CD8-positive, alpha-beta memory T cell (primary cell): ENCODE measurements around the gene CA5A. TPM values are rescaled to one million over a fixed set of nuclear protein-coding genes. Genes with fewer than 3 reads are reported as not detected.
A peak's percentile ranks its signal among the peaks of the same experiment; 100 is the strongest.

ENCODE experiments used
- CTCF ChIA-PET: fragments of 350-600 bp; sonication (Branson Sonifier 250); formaldehyde crosslinking; loops from one replicate; lab custom pipeline; 2021; ENCODE audit warnings: antibody characterized with exemption; lab: Charles Lee
- POLR2A ChIA-PET: fragments of 350-600 bp; sonication (Branson Sonifier 250); formaldehyde crosslinking; loops from one replicate; lab custom pipeline; 2021; ENCODE audit warnings: antibody characterized with exemption; lab: Charles Lee
- DNase-seq, 5 donors: peaks; one replicate each; pipeline versions ENCODE4 v3.0.0 to v3.0.0-alpha.2; 2020 to 2022; ENCODE audit warnings: mixed read lengths in 1 of 5
- H3K27ac ChIP-seq: one replicate; pipeline ENCODE4 v1.7.0; 2013; ENCODE audit warnings: low read depth, mild to moderate bottlenecking, low read length, moderate library complexity
- H3K27me3 ChIP-seq: 2 replicates; pipeline ENCODE4 v1.7.0; 2013; ENCODE audit warnings: low read length, mild to moderate bottlenecking; ENCODE audit not compliant: insufficient read depth, poor library complexity, severe bottlenecking
- H3K36me3 ChIP-seq: 2 replicates; pipeline ENCODE4 v1.7.0; 2013; ENCODE audit warnings: mild to moderate bottlenecking, low read length, moderate library complexity; ENCODE audit not compliant: insufficient read depth
- H3K4me1 ChIP-seq: 2 replicates; pipeline ENCODE4 v1.7.0; 2013; ENCODE audit warnings: mild to moderate bottlenecking, low read length, moderate library complexity; ENCODE audit not compliant: insufficient read depth
- H3K4me3 ChIP-seq: 2 replicates; pipeline ENCODE4 v1.7.0; 2013; ENCODE audit warnings: mild to moderate bottlenecking, low read length
- H3K9me3 ChIP-seq: 2 replicates; pipeline ENCODE4 v1.7.0; 2013; ENCODE audit warnings: mild to moderate bottlenecking, low read length
- H3K27ac Mint-ChIP-seq, 8 donors: one replicate each; pipeline ENCODE4 v1.8.0; 2020 to 2021; ENCODE audit warnings: mixed read lengths in 8 of 8, mild to moderate bottlenecking in 6 of 8, inconsistent platforms in 3 of 8, moderate library complexity in 3 of 8
- H3K27me3 Mint-ChIP-seq, 2 donors: one replicate each; pipeline ENCODE4 v1.8.0; 2020 to 2021; ENCODE audit warnings: mixed read lengths in 2 of 2, mild to moderate bottlenecking in 1 of 2, moderate library complexity in 1 of 2
- H3K36me3 Mint-ChIP-seq, 3 donors: one replicate each; pipeline ENCODE4 v1.8.0; 2020 to 2021; ENCODE audit warnings: mixed read lengths in 3 of 3, inconsistent platforms in 1 of 3, mild to moderate bottlenecking in 1 of 3
- H3K4me1 Mint-ChIP-seq, 3 donors: one replicate each; pipeline ENCODE4 v1.8.0; 2020 to 2021; ENCODE audit warnings: mixed read lengths in 3 of 3, inconsistent platforms in 1 of 3, mild to moderate bottlenecking in 1 of 3
- H3K4me3 Mint-ChIP-seq, 7 donors: one replicate each; pipeline ENCODE4 v1.8.0; 2020 to 2021; ENCODE audit warnings: mixed read lengths in 7 of 7, mild to moderate bottlenecking in 6 of 7, moderate library complexity in 4 of 7, inconsistent platforms in 2 of 7
- H3K9me3 Mint-ChIP-seq, 5 donors: one replicate each; pipeline ENCODE4 v1.8.0; 2020 to 2022; ENCODE audit warnings: mixed read lengths in 5 of 5, mild to moderate bottlenecking in 3 of 5, moderate library complexity in 2 of 5, inconsistent platforms in 1 of 5
- polyA plus RNA-seq: library from polyadenylated mRNA; unstranded; fragments of 300-500 nt; fragmentation: Illumina TruSeq; gene quantifications from one replicate; pipeline ENCODE4 v1.2.3, GENCODE V29; 2021
- total RNA-seq, 2 experiments: library from RNA; stranded (reverse); gene quantifications; one replicate each; pipeline ENCODE4 v1.2.3, GENCODE V29; 2021

Gene CA5A
- total and polyA plus RNA-seq, 3 experiments from 2014 or later = not detected

DNA sequence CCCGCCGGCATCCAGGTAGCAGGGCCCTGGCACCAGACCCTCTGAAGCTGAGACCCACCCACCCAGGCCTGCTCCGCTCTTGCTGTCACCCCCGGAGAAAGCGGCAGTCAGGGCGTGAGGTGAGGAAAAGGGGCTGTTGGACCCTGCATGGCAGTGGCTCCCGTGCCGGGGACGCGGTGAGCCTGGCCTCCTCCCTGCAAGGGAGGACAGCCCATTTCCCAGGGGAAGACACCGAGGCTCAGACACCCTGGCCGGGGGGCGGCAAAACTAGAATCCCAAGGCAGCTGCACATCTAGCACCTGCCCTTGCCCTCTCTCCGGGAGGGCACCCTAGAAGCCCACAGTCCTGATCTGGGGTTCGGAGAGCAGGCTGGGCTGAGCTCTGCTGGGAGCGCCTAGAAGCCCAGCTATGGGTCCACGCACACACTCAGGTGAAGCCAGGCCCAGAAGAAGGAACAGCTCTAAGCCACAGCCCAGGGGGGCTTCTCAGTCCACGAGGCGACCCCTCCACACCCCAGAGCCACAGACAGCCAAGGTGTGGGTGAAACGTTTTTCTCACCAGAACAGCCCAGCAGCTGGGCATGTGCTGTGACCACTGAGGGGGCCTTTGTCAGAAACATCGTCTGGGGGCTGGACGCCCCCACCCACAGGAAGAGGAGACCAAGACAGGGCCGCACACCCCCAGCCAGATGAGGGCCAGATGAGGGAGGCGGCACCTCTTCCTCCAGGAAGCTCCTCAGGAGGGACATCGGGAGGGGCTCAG, 89.4 kb downstream of the CA5A start:
- Mint-ChIP-seq H3K9me3 (no peaks in the 10 kb centered on the region), H3K27me3 (no peaks in the 10 kb centered on the region), H3K36me3 (peaks cover 0 to 60% (median 2%) of the 10 kb centered on the region in 3 donors), H3K4me3 (no peak overlapping the region), H3K27ac (peak overlapping the region in 3 of 8 donors; percentile 21 to 86 (median 54)), H3K4me1 (peaks cover 4 to 11% (median 5%) of the 10 kb centered on the region in 3 donors)
- Histone ChIP-seq H3K27ac (no peak overlapping the region), H3K4me3 (no peak overlapping the region), H3K36me3 (peaks cover 11% of the 10 kb centered on the region), H3K4me1 (peaks cover 19% of the 10 kb centered on the region), H3K9me3 (no peaks in the 10 kb centered on the region), H3K27me3 (no peaks in the 10 kb centered on the region)
- ChIA-PET CTCF (interaction anchor here (1.1 to 11.2 kb wide), 3 partner anchors 23 to 67 kb away, joined by 3 to 298 read pairs (median 33); partner anchors contain the start of gene SLC7A5), POLR2A (no interaction called here)
- DNase-seq = no peak

DNA sequence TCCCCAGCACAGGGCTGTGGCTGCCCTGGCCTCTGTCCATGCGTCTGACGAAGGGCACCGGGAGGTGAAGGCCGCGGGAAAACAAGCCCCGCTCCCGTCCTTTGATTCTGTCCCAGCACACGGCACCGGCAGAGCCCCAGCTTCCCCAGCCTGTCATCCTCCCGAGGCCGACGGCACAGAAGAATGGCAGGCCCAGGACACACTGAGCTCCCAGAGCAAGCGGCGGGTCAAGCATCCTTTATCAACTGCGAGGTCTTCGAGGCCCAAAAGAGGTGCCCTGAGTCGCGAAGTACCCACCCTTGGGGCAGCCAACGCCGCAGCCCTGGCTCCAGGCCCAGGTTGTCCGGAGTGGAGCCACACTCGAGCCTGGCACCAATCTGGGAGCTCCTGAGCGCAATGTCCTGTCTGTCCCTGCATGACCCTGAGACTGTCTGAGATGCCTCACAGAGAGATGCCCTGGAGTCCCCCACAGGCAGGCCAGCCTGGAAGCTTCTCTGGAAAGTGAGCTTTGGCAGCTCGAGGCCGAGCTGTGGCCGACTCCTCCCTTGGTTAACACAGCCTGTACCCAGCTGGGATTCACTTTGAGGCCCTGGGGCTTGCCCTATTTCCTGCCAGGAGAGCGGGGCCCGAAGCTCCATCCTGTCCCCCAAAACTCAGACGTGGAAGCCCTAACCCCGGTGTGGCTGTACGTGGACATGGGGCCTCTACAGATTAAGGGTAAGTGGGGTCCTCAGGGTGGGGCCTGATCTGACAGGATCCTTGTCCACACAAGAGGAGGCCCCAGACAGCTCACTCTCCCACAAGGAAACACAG, 90.3 kb downstream of the CA5A start:
- H3K36me3 ChIP-seq = peaks cover 11% of the 10 kb centered on the region
- DNase-seq = no peak
- no peak overlapping the region for H3K4me3 ChIP-seq
- CTCF ChIA-PET = interaction anchor here (0.6 to 11.2 kb wide), 4 partner anchors 24 to 78 kb away, joined by 3 to 298 read pairs (median 18); partner anchors contain the start of gene SLC7A5
- H3K9me3 Mint-ChIP-seq = no peaks in the 10 kb centered on the region
- H3K36me3 Mint-ChIP-seq = peaks cover 0 to 64% (median 2%) of the 10 kb centered on the region in 3 donors
- H3K4me1 ChIP-seq = peaks cover 19% of the 10 kb centered on the region
- H3K4me3 Mint-ChIP-seq = peak overlapping the region in 2 of 7 donors; percentile 60 to 79
- no peak overlapping the region for H3K27ac ChIP-seq
- H3K27me3 Mint-ChIP-seq = no peaks in the 10 kb centered on the region
- H3K4me1 Mint-ChIP-seq = peaks cover 4 to 11% (median 5%) of the 10 kb centered on the region in 3 donors
- peak overlapping the region in 3 of 8 donors; percentile 52 to 80 (median 54) for H3K27ac Mint-ChIP-seq
- no peaks in the 10 kb centered on the region for H3K27me3 ChIP-seq
- no peaks in the 10 kb centered on the region for H3K9me3 ChIP-seq
- POLR2A ChIA-PET = no interaction called here

DNA sequence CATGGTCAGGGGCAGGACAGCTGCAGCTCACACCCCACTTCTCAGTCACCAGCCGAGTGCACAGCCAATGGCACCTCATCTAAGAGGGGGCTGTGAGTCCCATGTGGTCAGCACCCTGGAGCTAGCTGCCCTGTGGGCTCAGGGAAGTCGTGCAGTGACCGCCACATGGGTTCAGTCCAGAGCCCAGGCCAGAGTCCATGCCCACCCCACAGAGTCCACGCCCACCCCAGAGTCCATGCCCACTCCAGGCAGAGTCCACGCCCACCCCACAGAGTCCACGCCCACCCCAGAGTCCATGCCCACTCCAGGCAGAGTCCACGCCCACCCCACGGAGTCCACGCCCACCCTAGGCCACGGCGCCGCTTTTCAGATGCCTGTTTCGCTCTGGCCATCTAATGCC, 91.1 kb downstream of the CA5A start:
- ChIA-PET CTCF (interaction anchor here (0.6 to 11.2 kb wide), 3 partner anchors 25 to 77 kb away, joined by 3 to 298 read pairs (median 33); partner anchors contain the start of gene SLC7A5), POLR2A (no interaction called here)
- H3K4me3 Mint-ChIP-seq = no peak overlapping the region
- no peak overlapping the region for H3K27ac ChIP-seq
- H3K9me3 ChIP-seq = no peaks in the 10 kb centered on the region
- no peaks in the 10 kb centered on the region for H3K27me3 Mint-ChIP-seq
- no peaks in the 10 kb centered on the region for H3K9me3 Mint-ChIP-seq
- no peak overlapping the region for H3K4me3 ChIP-seq
- no peaks in the 10 kb centered on the region for H3K27me3 ChIP-seq
- peaks cover 13% of the 10 kb centered on the region for H3K4me1 ChIP-seq
- no peak for DNase-seq
- peaks cover 0 to 60% (median 2%) of the 10 kb centered on the region in 3 donors for H3K36me3 Mint-ChIP-seq
- peaks cover 9% of the 10 kb centered on the region for H3K36me3 ChIP-seq
- H3K4me1 Mint-ChIP-seq = peaks cover 4 to 8% (median 5%) of the 10 kb centered on the region in 3 donors
- peak overlapping the region in 2 of 8 donors; percentile 68 to 80 for H3K27ac Mint-ChIP-seq

DNA sequence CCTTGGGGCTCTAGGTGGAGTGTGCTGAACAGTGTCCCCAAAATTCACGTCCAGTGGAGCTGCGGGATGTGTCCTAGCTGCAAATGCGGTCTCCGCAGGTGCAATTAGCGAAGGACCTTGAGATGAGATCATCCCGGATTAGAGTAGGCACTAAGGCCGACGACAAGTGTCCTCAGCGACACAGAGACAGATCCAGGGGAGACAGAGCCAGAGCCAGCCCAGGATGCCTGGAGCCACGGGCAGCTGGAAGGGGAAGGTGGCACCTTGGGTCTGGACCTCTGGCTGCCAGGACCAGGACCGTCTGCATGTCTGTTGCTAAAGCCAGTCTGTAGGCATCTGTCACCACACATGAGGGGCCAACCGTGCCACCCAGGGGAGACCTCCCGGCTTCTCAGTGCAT, 91.5 kb downstream of the CA5A start:
- no peaks in the 10 kb centered on the region for H3K9me3 Mint-ChIP-seq
- Histone ChIP-seq H3K4me1 (peaks cover 12% of the 10 kb centered on the region), H3K27me3 (no peaks in the 10 kb centered on the region), H3K4me3 (no peak overlapping the region), H3K9me3 (no peaks in the 10 kb centered on the region), H3K27ac (no peak overlapping the region), H3K36me3 (peaks cover 9% of the 10 kb centered on the region)
- ChIA-PET POLR2A (no interaction called here), CTCF (interaction anchor here (6.5 to 11.2 kb wide), 2 partner anchors 25 to 65 kb away, joined by 33 to 298 read pairs; partner anchors contain the start of gene SLC7A5)
- H3K27ac Mint-ChIP-seq = peak overlapping the region in 5 of 8 donors; percentile 8 to 82 (median 48)
- no peak overlapping the region for H3K4me3 Mint-ChIP-seq
- H3K36me3 Mint-ChIP-seq = peaks cover 0 to 60% (median 2%) of the 10 kb centered on the region in 3 donors
- peaks cover 1 to 4% (median 4%) of the 10 kb centered on the region in 3 donors for H3K4me1 Mint-ChIP-seq
- DNase-seq = no peak
- H3K27me3 Mint-ChIP-seq = no peaks in the 10 kb centered on the region

DNA sequence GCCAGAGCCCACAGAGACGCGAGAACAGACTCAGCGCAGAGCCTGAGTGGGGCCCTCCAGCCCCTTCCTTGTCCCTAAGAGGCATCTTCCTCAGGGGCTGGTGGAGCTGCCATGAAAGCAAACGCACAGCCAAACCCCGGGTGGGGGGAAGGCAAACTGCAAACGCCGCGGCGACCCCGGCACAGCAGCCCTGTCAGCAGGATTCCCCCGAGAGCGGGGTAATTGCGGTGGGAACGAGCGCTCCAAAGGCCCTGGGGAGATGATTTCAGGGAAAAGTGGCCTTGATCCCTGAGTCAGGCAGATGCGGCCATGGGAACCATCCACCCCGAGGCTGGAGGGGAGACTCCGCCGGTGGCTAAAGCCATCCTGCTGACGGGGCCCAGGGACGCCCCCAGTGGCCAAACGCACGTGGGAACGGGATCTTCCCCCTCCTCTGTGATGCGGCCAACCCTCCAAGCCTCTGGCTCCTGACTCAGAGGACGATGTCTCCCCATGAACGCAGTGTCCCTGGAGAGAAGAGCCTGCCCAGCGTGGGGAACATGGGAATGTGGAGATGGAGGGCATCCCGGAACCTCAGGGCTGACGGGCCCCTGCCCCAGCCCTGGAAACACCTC, 92.1 kb downstream of the CA5A start:
- Mint-ChIP-seq H3K4me1 (peaks cover 1 to 4% (median 3%) of the 10 kb centered on the region in 3 donors), H3K36me3 (peaks cover 0 to 61% (median 2%) of the 10 kb centered on the region in 3 donors)
- CTCF ChIA-PET = interaction anchor here (6.5 to 11.2 kb wide), 2 partner anchors 26 to 64 kb away, joined by 33 to 298 read pairs; partner anchors contain the start of gene SLC7A5

DNA sequence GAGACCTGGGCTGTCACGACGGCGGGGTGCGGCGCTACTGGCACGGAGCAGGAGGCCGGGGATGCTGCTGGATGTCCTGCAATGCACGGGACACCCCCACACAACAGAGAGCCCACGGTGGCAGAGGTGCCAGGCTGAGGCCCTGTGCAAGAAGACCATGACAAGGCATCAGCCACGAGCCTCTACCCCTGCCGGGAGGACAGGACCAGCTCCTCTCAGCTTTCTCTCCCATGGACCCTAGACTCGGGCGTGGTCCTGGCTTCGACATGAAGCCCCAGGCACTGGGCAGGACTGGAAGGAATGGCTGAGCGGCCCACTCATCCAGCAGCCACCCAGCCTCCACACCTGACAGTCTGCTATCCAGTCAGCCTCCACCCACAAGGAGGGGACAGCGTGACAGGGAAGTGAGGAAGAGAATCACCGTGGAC, 92.6 kb downstream of the CA5A start:
- H3K27ac ChIP-seq = no peak overlapping the region
- H3K4me3 ChIP-seq = no peak overlapping the region
- H3K9me3 ChIP-seq = no peaks in the 10 kb centered on the region
- no peaks in the 10 kb centered on the region for H3K9me3 Mint-ChIP-seq
- peak overlapping the region in 3 of 7 donors; percentile 15 to 65 (median 37) for H3K4me3 Mint-ChIP-seq
- DNase-seq = no peak
- peak overlapping the region in 1 of 8 donors; percentile 58 for H3K27ac Mint-ChIP-seq
- H3K36me3 ChIP-seq = peaks cover 16% of the 10 kb centered on the region
- CTCF ChIA-PET = interaction anchor here (6.5 kb wide), 1 partner anchor 64 kb away, joined by 33 read pairs; no protein-coding TSS in a partner anchor
- POLR2A ChIA-PET = no interaction called here
- H3K36me3 Mint-ChIP-seq = peaks cover 0 to 56% (median 0%) of the 10 kb centered on the region in 3 donors
- H3K4me1 Mint-ChIP-seq = peaks cover 1 to 4% (median 3%) of the 10 kb centered on the region in 3 donors
- no peaks in the 10 kb centered on the region for H3K27me3 Mint-ChIP-seq
- no peaks in the 10 kb centered on the region for H3K27me3 ChIP-seq
- H3K4me1 ChIP-seq = peaks cover 12% of the 10 kb centered on the region

More for the DNA sequence above, 92.1 kb downstream of the CA5A start:
- POLR2A ChIA-PET = no interaction called here
- Histone ChIP-seq H3K9me3 (no peaks in the 10 kb centered on the region), H3K4me3 (no peak overlapping the region), H3K36me3 (peaks cover 11% of the 10 kb centered on the region), H3K27ac (no peak overlapping the region), H3K27me3 (no peaks in the 10 kb centered on the region), H3K4me1 (peaks cover 12% of the 10 kb centered on the region)
- Mint-ChIP-seq H3K9me3 (no peaks in the 10 kb centered on the region), H3K4me3 (peak overlapping the region in 3 of 7 donors; percentile 15 to 37 (median 32)), H3K27ac (peak overlapping the region in 2 of 8 donors; percentile 17 to 58), H3K27me3 (no peaks in the 10 kb centered on the region)
- no peak for DNase-seq

DNA sequence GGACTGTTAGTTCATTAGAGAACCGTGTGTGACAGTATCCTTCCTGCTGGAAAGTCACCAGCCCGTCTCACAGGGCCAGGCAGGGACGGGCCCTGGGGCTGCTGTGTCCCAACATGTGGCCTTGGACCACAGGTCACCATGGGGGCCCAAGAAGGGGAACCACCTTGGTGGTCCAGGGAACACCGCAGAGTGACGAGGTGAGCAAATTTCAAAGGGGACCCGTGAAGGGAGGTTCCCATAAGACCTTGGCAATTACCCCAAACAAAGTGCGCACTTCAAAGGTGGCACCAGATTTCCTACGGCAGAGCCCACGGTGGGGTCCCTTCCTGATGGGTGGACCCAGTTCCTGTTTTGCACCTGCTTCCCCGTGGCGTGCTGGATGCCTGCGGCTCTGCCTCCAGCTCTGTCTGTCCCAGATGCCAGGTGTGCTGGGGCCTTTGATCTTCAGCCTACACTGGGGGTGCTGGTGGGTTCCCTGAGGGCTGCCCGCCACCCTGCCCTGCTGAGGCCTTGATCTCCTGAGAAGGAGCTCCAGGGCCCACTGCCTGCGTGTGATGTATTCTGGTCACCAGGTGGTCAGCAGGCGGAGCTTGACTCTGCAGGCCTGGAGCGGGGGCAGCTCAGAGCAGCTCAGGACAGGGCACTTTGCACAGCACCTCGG, 94.0 kb downstream of the CA5A start:
- no peaks in the 10 kb centered on the region for H3K27me3 Mint-ChIP-seq
- H3K27ac Mint-ChIP-seq = peak overlapping the region in 3 of 8 donors; percentile 42 to 66 (median 58)
- H3K36me3 Mint-ChIP-seq = peaks cover 0 to 56% (median 0%) of the 10 kb centered on the region in 3 donors
- CTCF ChIA-PET = interaction anchor here (0.5 to 6.5 kb wide), 3 partner anchors 29 to 1858 kb away, joined by 3 to 33 read pairs (median 4); no protein-coding TSS in a partner anchor
- no peaks in the 10 kb centered on the region for H3K9me3 Mint-ChIP-seq
- Histone ChIP-seq H3K4me3 (no peak overlapping the region), H3K27ac (no peak overlapping the region), H3K36me3 (peaks cover 20% of the 10 kb centered on the region), H3K4me1 (peaks cover 12% of the 10 kb centered on the region), H3K27me3 (no peaks in the 10 kb centered on the region), H3K9me3 (no peaks in the 10 kb centered on the region)
- peaks cover 1 to 4% (median 3%) of the 10 kb centered on the region in 3 donors for H3K4me1 Mint-ChIP-seq
- peak in 1 of 5 donors; percentile 42 for DNase-seq
- H3K4me3 Mint-ChIP-seq = peak overlapping the region in 2 of 7 donors; percentile 15 to 61
- POLR2A ChIA-PET = no interaction called here
